BE2C (cell line): ENCODE measurements around the gene JUNB.
"Not testable (repeated sequence)": the region's sequence is repeated elsewhere in the genome, so short reads cannot be mapped to it uniquely, and the experiment has no call there.

Experiments used
- DNase-seq: peaks from one replicate; pipeline ENCODE4 v3.0.0-alpha.2; 2020
- H3K27me3 ChIP-seq: fragments of 250-450 bp; sonication (Bioruptor Pico); 2 replicates; pipeline ENCODE4 v1.5.1; 2020; ENCODE audit warnings: mild to moderate bottlenecking
- H3K36me3 ChIP-seq: fragments of 250-450 bp; sonication (Bioruptor Pico); 2 replicates; pipeline ENCODE4 v1.5.1; 2020; ENCODE audit warnings: mild to moderate bottlenecking
- H3K4me1 ChIP-seq: fragments of 250-450 bp; sonication (Bioruptor Pico); 2 replicates; pipeline ENCODE4 v1.5.1; 2020
- H3K4me3 ChIP-seq: 2 replicates; pipeline ENCODE4 v1.5.1; 2011; ENCODE audit warnings: low read depth, low read length
- H3K9me3 ChIP-seq: fragments of 250-450 bp; sonication (Bioruptor Pico); 2 replicates; pipeline ENCODE4 v1.5.1; 2020
- CTCF ChIP-seq: IDR thresholded peaks from 2 replicates; pipeline ENCODE4 v1.5.1; 2012; ENCODE audit warnings: mild to moderate bottlenecking, low read depth, low read length

Gene JUNB

DNA sequence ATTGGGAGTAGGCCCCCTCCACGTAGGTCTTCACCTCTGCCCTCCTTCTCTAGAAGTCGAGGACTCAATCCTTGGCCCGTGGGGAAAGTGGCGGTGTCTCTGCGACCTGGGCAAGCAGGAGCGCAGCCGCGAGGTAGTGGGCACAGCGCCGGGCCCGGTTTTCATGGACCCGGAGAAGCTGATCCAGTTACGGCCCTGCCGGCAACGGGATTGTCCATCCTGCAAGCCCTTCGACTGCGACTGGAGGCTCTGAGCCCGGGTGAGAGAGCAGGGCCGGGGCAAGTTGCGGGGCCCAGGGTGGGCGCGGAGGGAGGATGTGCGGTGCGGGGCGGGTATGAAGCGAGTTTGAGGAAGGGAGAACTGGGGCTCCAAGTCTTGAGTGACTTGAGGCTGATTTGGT, 12.8 kb downstream of the JUNB start:
- Histone ChIP-seq H3K4me1 (no peaks in the 10 kb centered on the region), H3K9me3 (no peaks in the 10 kb centered on the region), H3K27me3 (no peaks in the 10 kb centered on the region), H3K36me3 (peaks cover 13% of the 10 kb centered on the region), H3K4me3 (no peak overlapping the region)
- no peak for TF ChIP-seq CTCF
- no peak for DNase-seq

- peaks cover 6% of the 10 kb centered on the region for H3K36me3 ChIP-seq
- peak; percentile 97 for DNase-seq
Observed at GRCh38 chr19:12806242-12807081, 15.2 kb downstream of the JUNB start, which contains the start of gene RNASEH2A. Gene RNASEH2A (plus strand): TSS chr19:12806584. CDS start chr19:12806674, 90 bp downstream.

DNA sequence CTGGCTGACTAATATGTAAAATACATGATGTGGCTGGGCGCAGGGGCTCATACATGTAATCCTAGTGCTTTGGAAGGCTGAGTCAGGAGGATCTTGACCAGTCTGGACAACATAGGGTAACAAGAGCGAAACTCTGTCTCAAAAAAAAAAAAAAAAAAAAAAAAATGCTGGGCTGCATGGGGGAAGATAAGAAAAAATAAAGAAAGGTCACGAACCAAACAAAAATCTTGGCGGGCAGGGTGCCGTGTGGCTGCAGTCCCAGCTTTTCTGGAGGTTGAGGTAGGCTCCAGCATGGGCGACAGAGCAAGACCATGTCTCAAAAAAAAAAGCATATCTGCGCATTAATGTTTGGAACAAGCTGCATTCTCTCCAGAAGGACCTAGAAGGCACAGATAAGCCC, 23.8 kb downstream of the JUNB start:
- no peak for DNase-seq
- Histone ChIP-seq H3K36me3 (peaks cover 5% of the 10 kb centered on the region), H3K27me3 (no peaks in the 10 kb centered on the region), H3K9me3 (no peaks in the 10 kb centered on the region), H3K4me1 (no peaks in the 10 kb centered on the region), H3K4me3 (no peak overlapping the region)
- no peak for TF ChIP-seq CTCF

More at GRCh38 chr19:12806242-12807081, 15.2 kb downstream of the JUNB start, which contains the start of gene RNASEH2A:
- Histone ChIP-seq H3K4me1 (no peaks in the 10 kb centered on the region), H3K4me3 (peak within 1 kb of the TSS; percentile 60), H3K27me3 (no peaks in the 10 kb centered on the region), H3K9me3 (no peaks in the 10 kb centered on the region)
- no peak for TF ChIP-seq CTCF

DNA sequence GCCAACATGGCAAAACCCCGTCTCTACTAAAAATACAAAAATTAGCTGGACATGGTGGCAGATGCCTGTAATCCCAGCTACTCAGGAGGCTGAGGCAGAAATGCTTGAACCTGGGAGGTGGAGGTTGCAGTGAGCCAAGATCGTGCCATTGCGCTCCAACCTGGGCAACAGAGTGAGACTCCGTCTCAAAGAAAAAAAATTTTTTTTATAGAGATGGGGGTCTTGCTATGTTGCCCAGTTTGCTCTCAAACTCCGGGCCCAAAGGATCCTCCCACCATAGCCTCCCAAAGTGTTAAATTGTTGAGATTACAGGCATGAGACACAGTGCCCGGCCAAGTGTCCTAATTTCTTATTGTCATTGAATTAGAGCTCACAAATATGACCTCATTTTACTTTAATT, 25.9 kb downstream of the JUNB start:
- H3K4me3 ChIP-seq, H3K36me3 ChIP-seq, DNase-seq, H3K27me3 ChIP-seq, H3K9me3 ChIP-seq, H3K4me1 ChIP-seq: not testable (repeated sequence)

- H3K27me3 ChIP-seq, H3K4me3 ChIP-seq, H3K36me3 ChIP-seq, H3K4me1 ChIP-seq, H3K9me3 ChIP-seq, DNase-seq: not testable (repeated sequence)
Observed at GRCh38 chr19:12817810-12818209, 26.5 kb downstream of the JUNB start.

GRCh38 chr19:12821761-12822160, 30.5 kb downstream of the JUNB start:
- Histone ChIP-seq H3K36me3 (no peaks in the 10 kb centered on the region), H3K4me3 (no peak overlapping the region), H3K27me3 (no peaks in the 10 kb centered on the region), H3K9me3 (no peaks in the 10 kb centered on the region), H3K4me1 (no peaks in the 10 kb centered on the region)
- no peak for DNase-seq
- TF ChIP-seq CTCF, result no peak

DNA sequence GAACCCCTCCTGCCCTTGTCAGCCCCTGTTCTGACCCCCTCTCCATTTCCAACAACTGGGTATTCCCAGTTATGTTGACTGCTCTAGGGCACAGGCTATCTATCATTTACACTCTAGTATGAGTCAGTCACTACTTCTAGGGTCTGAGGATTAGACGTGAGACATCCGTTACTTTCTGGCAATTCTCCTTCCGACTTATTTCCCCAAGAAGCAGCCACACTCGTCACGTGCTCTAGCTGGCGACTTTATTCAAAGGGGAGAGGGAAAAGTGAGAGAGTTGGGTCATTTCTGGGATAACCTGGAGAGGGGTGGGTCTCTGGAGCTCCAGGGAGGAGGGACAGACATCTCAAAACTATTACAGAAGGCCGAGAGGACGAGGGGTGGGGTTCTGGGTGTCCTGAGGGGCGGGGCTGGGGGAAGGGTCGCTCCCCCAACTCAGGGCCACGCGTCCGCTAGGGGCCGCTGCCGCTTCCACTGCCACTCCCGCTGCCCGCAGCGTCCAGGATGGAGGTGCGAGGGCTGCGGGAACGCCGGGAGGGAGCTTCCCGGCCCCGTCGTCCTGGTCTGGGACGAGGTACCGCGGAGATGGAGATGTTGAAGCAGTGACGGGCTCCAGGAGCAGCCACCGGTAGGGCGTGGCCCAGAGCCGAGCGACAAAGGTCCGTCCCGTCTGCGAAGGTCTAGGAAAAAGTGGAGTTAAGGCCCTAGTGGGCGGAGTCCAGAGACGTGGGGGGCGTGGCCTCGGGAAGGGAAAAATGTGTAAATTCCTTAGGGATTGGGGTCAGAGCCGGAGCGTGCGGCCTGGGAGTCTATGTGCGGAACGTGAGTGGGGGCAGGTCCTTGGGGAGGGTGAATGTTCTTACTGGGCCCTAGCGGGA, 34.2 kb downstream of the JUNB start:
- TF ChIP-seq CTCF, result peak; percentile 64
- Histone ChIP-seq H3K36me3 (no peaks in the 10 kb centered on the region), H3K4me1 (peaks cover 5% of the 10 kb centered on the region), H3K9me3 (no peaks in the 10 kb centered on the region), H3K4me3 (peak overlapping the region; percentile 48), H3K27me3 (no peaks in the 10 kb centered on the region)
- peak; percentile 85 for DNase-seq
